GM23338 (cell line): ENCODE measurements around the gene HOXB3. TPM values are rescaled to one million over a fixed set of nuclear protein-coding genes. Genes with fewer than 3 reads are reported as not detected.

ENCODE experiments used
- ATAC-seq: fragments of 200-7000 bp; cut with Tn5 transposase; 3 replicates; pipeline ENCODE4 v1.9.1; 2020
- DNase-seq: peaks from one replicate; pipeline ENCODE4 v3.0.0-alpha.2; 2015; ENCODE audit warnings: low spot score
- H2AFZ ChIP-seq: fragments of 200-600 bp; sonication (generic); 2 replicates; pipeline ENCODE4 v1.8.0; 2016; ENCODE audit warnings: antibody characterized with exemption, mild to moderate bottlenecking, moderate library complexity
- H3F3A ChIP-seq: fragments of 200-600 bp; sonication (generic); replicated peaks from 2 replicates; pipeline ENCODE4 v1.8.0; 2017; ENCODE audit warnings: antibody characterized with exemption, mixed run types, low read depth
- H3K27ac ChIP-seq: fragments of 200-600 bp; sonication (generic); 2 replicates; pipeline ENCODE4 v1.6.1; 2016; ENCODE audit warnings: low read depth
- H3K27me3 ChIP-seq: fragments of 200-600 bp; sonication (generic); 2 replicates; pipeline ENCODE4 v1.8.0; 2016; ENCODE audit warnings: mild to moderate bottlenecking, mixed run types, moderate library complexity; ENCODE audit not compliant: insufficient read depth
- H3K36me3 ChIP-seq: fragments of 200-600 bp; sonication (generic); 2 replicates; pipeline ENCODE4 v1.8.0; 2016; ENCODE audit warnings: mild to moderate bottlenecking; ENCODE audit not compliant: insufficient read depth
- H3K4me1 ChIP-seq: fragments of 200-600 bp; sonication (generic); 2 replicates; pipeline ENCODE4 v1.8.0; 2016; ENCODE audit warnings: mild to moderate bottlenecking, moderate library complexity; ENCODE audit not compliant: insufficient read depth
- H3K4me2 ChIP-seq: fragments of 200-600 bp; sonication (generic); 2 replicates; pipeline ENCODE4 v1.7.1; 2017; ENCODE audit warnings: mixed run types
- H3K4me3 ChIP-seq: fragments of 200-600 bp; sonication (generic); 2 replicates; pipeline ENCODE4 v1.6.1; 2016; ENCODE audit warnings: mixed run types
- H3K79me2 ChIP-seq: fragments of 200-600 bp; sonication (generic); replicated peaks from 2 replicates; pipeline ENCODE4 v1.8.0; 2017; ENCODE audit warnings: mild to moderate bottlenecking; ENCODE audit not compliant: insufficient read depth
- H3K9me2 ChIP-seq: fragments of 200-600 bp; sonication (generic); 2 replicates; pipeline ENCODE4 v1.8.0; 2017; ENCODE audit not compliant: insufficient read depth
- H4K20me1 ChIP-seq: fragments of 200-600 bp; sonication (generic); replicated peaks from 2 replicates; pipeline ENCODE4 v1.8.0; 2017; ENCODE audit warnings: mild to moderate bottlenecking; ENCODE audit not compliant: insufficient read depth
- H3K27ac Mint-ChIP-seq: 2 replicates; pipeline ENCODE4 v1.8.0; 2020; ENCODE audit warnings: inconsistent platforms, mild to moderate bottlenecking, moderate library complexity, mixed read lengths
- H3K27me3 Mint-ChIP-seq: 3 replicates; pipeline ENCODE4 v1.8.0; 2022; ENCODE audit warnings: low read depth, mild to moderate bottlenecking, moderate library complexity, mixed read lengths, inconsistent platforms; ENCODE audit not compliant: insufficient read depth, poor library complexity
- H3K36me3 Mint-ChIP-seq: 3 replicates; pipeline ENCODE4 v1.8.0; 2021; ENCODE audit warnings: low read depth, mild to moderate bottlenecking, inconsistent platforms, moderate library complexity, mixed read lengths
- H3K4me1 Mint-ChIP-seq: 3 replicates; pipeline ENCODE4 v1.8.0; 2020; ENCODE audit warnings: mild to moderate bottlenecking, inconsistent platforms, mixed read lengths
- H3K4me3 Mint-ChIP-seq: 3 replicates; pipeline ENCODE4 v1.8.0; 2021; ENCODE audit warnings: moderate library complexity, mild to moderate bottlenecking, inconsistent platforms, mixed read lengths
- H3K9me3 Mint-ChIP-seq: 3 replicates; pipeline ENCODE4 v1.8.0; 2020; ENCODE audit warnings: moderate library complexity, mild to moderate bottlenecking, inconsistent platforms, mixed read lengths
- CTCF ChIP-seq, 2 experiments: fragments of 200-600 bp in 1 of 2; sonication (generic) in 1 of 2; conservative IDR thresholded peaks; 2 replicates each; pipeline versions ENCODE4 v1.5.1 to v1.6.1; 2016 to 2017; ENCODE audit warnings: antibody characterized with exemption in 2 of 2, low read depth in 2 of 2, mild to moderate bottlenecking in 2 of 2, moderate library complexity in 1 of 2
- EZH2 ChIP-seq: fragments of 200-600 bp; sonication (generic); IDR thresholded peaks from one replicate; pipeline ENCODE4 v1.8.0; 2017; ENCODE audit warnings: antibody characterized with exemption, mild to moderate bottlenecking, low read depth; ENCODE audit not compliant: unreplicated experiment
- EZH2phosphoT487 ChIP-seq: fragments of 200-600 bp; sonication (generic); IDR thresholded peaks from one replicate; pipeline ENCODE4 v1.8.1; 2018; ENCODE audit warnings: antibody characterized with exemption; ENCODE audit not compliant: unreplicated experiment
- POLR2AphosphoS5 ChIP-seq: IDR thresholded peaks from 2 replicates; pipeline ENCODE4 v1.6.1; 2016; ENCODE audit warnings: antibody characterized with exemption, low read depth
- ZNF114 ChIP-seq: fragments of 250-450 bp; sonication (Bioruptor Pico); IDR thresholded peaks from 2 replicates; pipeline ENCODE4 v1.5.0; 2020; ENCODE audit warnings: mild to moderate bottlenecking, moderate library complexity
- polyA plus RNA-seq: library from polyadenylated mRNA; unstranded; fragments of >200 nt; fragmentation: Nextera tagmentation; extraction: Ambion mirVana; gene quantifications from 2 replicates; pipeline ENCODE4 v1.2.1, GENCODE V29; 2016
- total RNA-seq: library from RNA; depleted of rRNA; stranded (reverse); fragments of >200 nt; shearing (Covaris generic); gene quantifications from 2 replicates; pipeline ENCODE4 v1.2.3, GENCODE V29; 2014

HOXB3 gene
- total and polyA plus RNA-seq, 2 experiments from 2014 or later: 0.17 TPM; not detected in 1

DNA sequence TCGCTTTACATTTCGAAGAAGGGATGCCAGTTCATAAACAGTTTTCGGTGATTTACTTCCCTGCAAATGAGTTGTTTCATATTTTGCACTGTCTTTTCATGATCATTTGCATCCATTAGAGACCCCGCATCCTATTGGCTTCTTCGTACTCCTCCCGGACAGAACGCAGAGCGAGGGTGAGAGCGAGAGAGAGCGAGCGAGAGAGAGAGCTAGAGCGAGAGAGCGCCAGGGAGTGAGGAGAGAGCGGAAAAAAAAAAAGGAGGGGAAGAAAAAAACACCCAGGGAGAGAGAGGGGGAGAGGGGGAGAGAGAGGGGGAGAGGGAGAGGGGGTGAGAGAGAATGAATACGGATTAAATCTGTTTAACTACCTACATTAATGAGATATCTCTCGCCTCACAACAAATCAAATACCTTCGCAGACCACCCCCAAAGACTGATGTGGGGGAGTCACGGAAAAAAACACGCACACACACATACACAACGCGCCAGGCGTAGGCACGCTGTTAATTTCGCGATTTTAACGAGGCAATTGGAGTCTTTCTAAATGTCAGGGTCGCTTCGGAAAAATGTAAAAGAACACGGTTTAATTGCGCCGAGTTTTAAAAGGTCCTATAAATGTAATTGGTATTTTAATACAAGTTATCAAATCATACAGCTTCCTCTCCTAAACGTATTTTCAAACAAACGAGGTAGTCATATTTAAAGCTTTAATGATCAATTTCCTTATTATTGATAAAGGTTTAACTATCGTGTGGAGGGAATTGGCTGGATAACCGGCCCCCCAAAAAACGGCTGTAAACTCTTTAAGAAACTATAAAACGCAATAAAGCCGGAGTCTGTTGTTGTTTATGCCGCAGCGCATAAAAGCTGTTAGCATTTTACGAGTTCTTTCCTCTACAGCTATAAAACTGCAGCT is 25.3 kb upstream of the HOXB3 start, which contains the start of gene HOXB8:
TSS of gene HOXB8 (minus strand) at position 246 of the 916 bp plus-strand sequence. CDS start 588 bp downstream, outside the sequence.
- peaks cover 41% of the 10 kb centered on the region for H4K20me1 ChIP-seq
- TF ChIP-seq ZNF114 (CRISPR knock-in tag) (no peak), EZH2 (peak; percentile 90)
- Mint-ChIP-seq H3K4me3 (no peak within 1 kb of the TSS; the same call in 2 of the 3 replicates), H3K36me3 (no peaks in the 10 kb centered on the region; the same call in 2 of the 3 replicates), H3K27ac (no peak within 1 kb of the TSS), H3K9me3 (peaks cover 7% of the 10 kb centered on the region; the same call in 2 of the 3 replicates), H3K4me1 (peaks cover 37% of the 10 kb centered on the region), H3K27me3 (peaks cover 99% of the 10 kb centered on the region)
- ATAC-seq (no peak), DNase-seq (no peak)
- H3K9me2 ChIP-seq: no peaks in the 10 kb centered on the region
- peaks cover 100% of the 10 kb centered on the region for H3K27me3 ChIP-seq
- H3K4me2 ChIP-seq: no peak within 1 kb of the TSS; the same call in 1 of the 2 replicates
- peaks cover 32% of the 10 kb centered on the region for H3F3A ChIP-seq
- no peak within 1 kb of the TSS for H3K27ac ChIP-seq
- no peak within 1 kb of the TSS for H2AFZ ChIP-seq
- 0 out of 2 replicates have a peak within 1 kb of the TSS, but pooled peaks have one; percentile 30 for H3K4me3 ChIP-seq
- H3K79me2 ChIP-seq: no peaks in the 10 kb centered on the region
- H3K36me3 ChIP-seq: no peaks in the 10 kb centered on the region
- peaks cover 46% of the 10 kb centered on the region for H3K4me1 ChIP-seq

- peaks cover 99% of the 10 kb centered on the region for H3K27me3 Mint-ChIP-seq
- peak; percentile 5 for ATAC-seq
- no peak overlapping the region for H2AFZ ChIP-seq
Observed at GRCh38 chr17:48613862-48614694, 24.0 kb upstream of the HOXB3 start.

DNA sequence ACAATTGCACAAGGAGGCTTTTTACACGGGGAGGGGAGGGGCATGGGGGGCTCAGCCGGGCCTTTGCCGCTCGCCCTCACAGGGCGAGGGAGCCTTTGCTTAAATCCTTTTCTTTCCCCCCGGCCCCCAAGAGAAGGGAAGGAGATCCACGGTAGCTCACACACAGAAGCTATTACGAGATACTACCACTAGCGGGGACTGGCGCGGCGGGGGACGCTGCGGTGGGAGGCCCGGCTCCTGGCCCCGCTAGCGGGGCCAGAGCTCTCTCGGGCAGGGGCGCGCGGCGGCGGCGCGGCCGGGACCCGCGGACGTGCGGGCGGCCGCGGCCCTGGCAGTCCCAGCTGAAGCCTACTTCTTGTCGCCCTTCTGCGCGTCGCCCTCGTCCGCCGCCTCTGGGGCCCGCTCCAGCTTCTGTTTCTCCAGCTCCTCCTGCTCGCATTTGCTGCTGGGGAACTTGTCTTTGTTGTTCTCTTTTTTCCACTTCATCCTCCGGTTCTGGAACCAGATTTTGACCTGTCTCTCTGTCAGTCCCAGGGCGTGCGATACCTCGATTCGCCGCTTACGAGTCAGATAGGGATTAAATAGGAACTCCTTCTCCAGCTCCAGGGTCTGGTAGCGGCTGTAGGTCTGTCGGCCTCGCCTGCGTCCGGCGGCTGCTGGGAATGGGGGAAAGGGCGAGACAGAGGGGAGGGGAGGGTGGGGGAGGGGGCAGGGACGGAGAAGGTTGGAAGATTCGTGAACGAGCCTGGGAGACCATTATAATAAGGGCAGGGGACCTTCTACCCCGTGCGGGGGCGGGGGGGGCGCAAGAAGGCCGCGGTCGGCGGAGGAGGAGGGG is 23.0 kb upstream of the HOXB3 start:
- H3F3A ChIP-seq: peaks cover 37% of the 10 kb centered on the region
- peaks cover 50% of the 10 kb centered on the region for H4K20me1 ChIP-seq
- H3K4me2 ChIP-seq: peak overlapping the region; percentile 70
- Mint-ChIP-seq H3K4me1 (peaks cover 24% of the 10 kb centered on the region), H3K36me3 (no peaks in the 10 kb centered on the region; the same call in 2 of the 3 replicates), H3K4me3 (peak overlapping the region; percentile 22; the same call in 2 of the 3 replicates), H3K9me3 (peaks cover 7% of the 10 kb centered on the region; the same call in 2 of the 3 replicates), H3K27ac (no peak overlapping the region), H3K27me3 (peaks cover 99% of the 10 kb centered on the region)
- H3K4me3 ChIP-seq: no peak overlapping the region
- no peaks in the 10 kb centered on the region for H3K36me3 ChIP-seq
- DNase-seq (peak; percentile 57), ATAC-seq (no peak)
- no peaks in the 10 kb centered on the region for H3K9me2 ChIP-seq
- H3K79me2 ChIP-seq: no peaks in the 10 kb centered on the region
- H3K27me3 ChIP-seq: peaks cover 100% of the 10 kb centered on the region
- no peak overlapping the region for H2AFZ ChIP-seq
- no peak overlapping the region for H3K27ac ChIP-seq
- peaks cover 40% of the 10 kb centered on the region for H3K4me1 ChIP-seq
- peak; percentile 46 for TF ChIP-seq EZH2phosphoT487
- TF ChIP-seq EZH2: peak; percentile 100
- no peak for TF ChIP-seq CTCF (conservative IDR thresholded peaks at IDR 0.05; ENCODE audit: low read depth in 2 of 2)
- no peak for TF ChIP-seq POLR2AphosphoS5

More at GRCh38 chr17:48613862-48614694, 24.0 kb upstream of the HOXB3 start:
- peaks cover 100% of the 10 kb centered on the region for H3K27me3 ChIP-seq
- no peak overlapping the region for H3K27ac Mint-ChIP-seq
- peaks cover 34% of the 10 kb centered on the region for H3K4me1 Mint-ChIP-seq
- H3K4me2 ChIP-seq: peak overlapping the region; percentile 62; the same call in 1 of the 2 replicates
- peaks cover 44% of the 10 kb centered on the region for H4K20me1 ChIP-seq
- no peaks in the 10 kb centered on the region for H3K36me3 ChIP-seq
- TF ChIP-seq EZH2phosphoT487: peak; percentile 75
- peak; percentile 100 for TF ChIP-seq EZH2
- no peak for TF ChIP-seq POLR2AphosphoS5
- no peaks in the 10 kb centered on the region; the same call in 2 of the 3 replicates for H3K36me3 Mint-ChIP-seq
- H3K27ac ChIP-seq: no peak overlapping the region
- peaks cover 7% of the 10 kb centered on the region; the same call in 2 of the 3 replicates for H3K9me3 Mint-ChIP-seq
- no peaks in the 10 kb centered on the region for H3K79me2 ChIP-seq
- peak; percentile 60 for DNase-seq
- H3K4me1 ChIP-seq: peaks cover 45% of the 10 kb centered on the region
- H3K9me2 ChIP-seq: no peaks in the 10 kb centered on the region
- H3F3A ChIP-seq: peaks cover 30% of the 10 kb centered on the region
- 0 out of 2 replicates have a peak overlapping the region, but pooled peaks have one; percentile 30 for H3K4me3 ChIP-seq
- H3K4me3 Mint-ChIP-seq: no peak overlapping the region; the same call in 2 of the 3 replicates
